ENCODE results near the gene LHFPL2. TPM values are rescaled to one million over a fixed set of nuclear protein-coding genes. Genes with fewer than 3 reads are reported as not detected.
"Not testable (repeated sequence)": the region's sequence is repeated elsewhere in the genome, so short reads cannot be mapped to it uniquely, and the experiment has no call there.

LHFPL2 gene
- polyA plus RNA-seq, 1 donor = 39.6 TPM

- no peak for DNase-seq
Measured at GRCh38 chr5:78500871-78501270, 147.7 kb downstream of the LHFPL2 start.

GRCh38 chr5:78500028-78500427, 148.5 kb downstream of the LHFPL2 start:
- DNase-seq = no peak

GRCh38 chr5:78499485-78499884, 149.1 kb downstream of the LHFPL2 start:
- DNase-seq = no peak

GRCh38 chr5:78497573-78498533, 150.7 kb downstream of the LHFPL2 start:
- DNase-seq = no peak

GRCh38 chr5:78496373-78496772, 152.2 kb downstream of the LHFPL2 start:
- no peak for DNase-seq

- DNase-seq = no peak
Measured at GRCh38 chr5:78495800-78496199, 152.8 kb downstream of the LHFPL2 start.

- no peak for DNase-seq
Measured at GRCh38 chr5:78492650-78493049, 155.9 kb downstream of the LHFPL2 start.

- DNase-seq = no peak
Measured at GRCh38 chr5:78492224-78492623, 156.3 kb downstream of the LHFPL2 start.

GRCh38 chr5:78490709-78491485, 157.7 kb downstream of the LHFPL2 start:
- DNase-seq = no peak

- no peak for DNase-seq
Measured at GRCh38 chr5:78487846-78488245, 160.7 kb downstream of the LHFPL2 start.

- DNase-seq = no peak
Measured at GRCh38 chr5:78486218-78486617, 162.4 kb downstream of the LHFPL2 start.

GRCh38 chr5:78483809-78484521, 164.6 kb downstream of the LHFPL2 start:
- no peak for DNase-seq

GRCh38 chr5:78482948-78483347, 165.6 kb downstream of the LHFPL2 start:
- DNase-seq = no peak

- no peak for DNase-seq
Measured at GRCh38 chr5:78476795-78477194, 171.8 kb downstream of the LHFPL2 start.

GRCh38 chr5:78475370-78475769, 173.2 kb downstream of the LHFPL2 start:
- no peak for DNase-seq

GRCh38 chr5:78473751-78474150, 174.8 kb downstream of the LHFPL2 start:
- no peak for DNase-seq

GRCh38 chr5:78472469-78473106, 176.0 kb downstream of the LHFPL2 start:
- DNase-seq = no peak

- DNase-seq = no peak
Measured at GRCh38 chr5:78471896-78472295, 176.7 kb downstream of the LHFPL2 start.

- no peak for DNase-seq
Measured at GRCh38 chr5:78467752-78468357, 180.7 kb downstream of the LHFPL2 start.

- no peak for DNase-seq
Measured at GRCh38 chr5:78467140-78467539, 181.4 kb downstream of the LHFPL2 start.

- DNase-seq = no peak
Measured at GRCh38 chr5:78458843-78459242, 189.7 kb downstream of the LHFPL2 start.

- DNase-seq = not testable (repeated sequence)
Measured at GRCh38 chr5:78457507-78457906, 191.1 kb downstream of the LHFPL2 start.

All from hindlimb muscle (tissue), 1 donor.